GM23248 (cell line): ENCODE measurements around the gene PCLO. TPM values are rescaled to one million over a fixed set of nuclear protein-coding genes. Genes with fewer than 3 reads are reported as not detected.
"Not testable (repeated sequence)": the region's sequence is repeated elsewhere in the genome, so short reads cannot be mapped to it uniquely, and the experiment has no call there.

Source experiments
- DNase-seq: peaks from one replicate; pipeline ENCODE4 v3.0.0-alpha.2; 2015
- H2AFZ ChIP-seq: fragments of 200-600 bp; sonication (generic); 2 replicates; pipeline ENCODE4 v1.6.1; 2016; ENCODE audit warnings: antibody characterized with exemption
- H3F3A ChIP-seq: fragments of 200-600 bp; sonication (generic); 2 replicates; pipeline ENCODE4 v1.6.1; 2016; ENCODE audit warnings: mild to moderate bottlenecking, antibody characterized with exemption, mixed run types; ENCODE audit not compliant: insufficient read depth
- H3K27ac ChIP-seq: fragments of 200-600 bp; sonication (generic); 2 replicates; pipeline ENCODE4 v1.5.1; 2016; ENCODE audit warnings: mild to moderate bottlenecking
- H3K27me3 ChIP-seq: fragments of 200-600 bp; sonication (generic); replicated peaks from 2 replicates; pipeline ENCODE4 v1.6.1; 2016; ENCODE audit warnings: mild to moderate bottlenecking; ENCODE audit not compliant: insufficient read depth
- H3K36me3 ChIP-seq: fragments of 200-600 bp; sonication (generic); 2 replicates; pipeline ENCODE4 v1.6.1; 2016; ENCODE audit warnings: low read depth, mild to moderate bottlenecking
- H3K4me1 ChIP-seq: fragments of 200-600 bp; sonication (generic); 2 replicates; pipeline ENCODE4 v1.6.1; 2016; ENCODE audit warnings: mild to moderate bottlenecking; ENCODE audit not compliant: insufficient read depth
- H3K4me2 ChIP-seq: fragments of 200-600 bp; sonication (generic); one replicate; pipeline ENCODE4 v1.6.1; 2016; ENCODE audit warnings: mild to moderate bottlenecking; ENCODE audit not compliant: unreplicated experiment
- H3K4me3 ChIP-seq: fragments of 200-600 bp; sonication (generic); 2 replicates; pipeline ENCODE4 v1.5.1; 2016; ENCODE audit warnings: mild to moderate bottlenecking
- H3K79me2 ChIP-seq: fragments of 200-600 bp; sonication (generic); 2 replicates; pipeline ENCODE4 v1.6.1; 2016; ENCODE audit warnings: mild to moderate bottlenecking; ENCODE audit not compliant: insufficient read depth
- H3K9ac ChIP-seq: fragments of 200-600 bp; sonication (generic); 2 replicates; pipeline ENCODE4 v1.6.1; 2016; ENCODE audit warnings: mild to moderate bottlenecking
- H3K9me2 ChIP-seq: fragments of 200-600 bp; sonication (generic); 2 replicates; pipeline ENCODE4 v1.6.1; 2016; ENCODE audit warnings: mixed run types, mild to moderate bottlenecking, moderate library complexity; ENCODE audit not compliant: insufficient read depth
- H3K9me3 ChIP-seq: fragments of 200-600 bp; sonication (generic); one replicate; pipeline ENCODE4 v1.6.1; 2017; ENCODE audit warnings: low read depth
- H4K20me1 ChIP-seq: fragments of 200-600 bp; sonication (generic); 2 replicates; pipeline ENCODE4 v1.6.0; 2016; ENCODE audit not compliant: insufficient read depth
- EZH2 ChIP-seq: fragments of 200-600 bp; sonication (generic); IDR thresholded peaks from 2 replicates; pipeline ENCODE4 v1.6.1; 2018; ENCODE audit warnings: antibody characterized with exemption, mild to moderate bottlenecking; ENCODE audit not compliant: insufficient read depth, poor library complexity, severe bottlenecking
- EZH2phosphoT487 ChIP-seq: fragments of 200-600 bp; sonication (generic); IDR thresholded peaks from 2 replicates; pipeline ENCODE4 v1.6.1; 2018; ENCODE audit warnings: antibody characterized with exemption, moderate library complexity, mild to moderate bottlenecking, low read depth; ENCODE audit not compliant: insufficient read depth
- whole genome bisulfite sequencing, 2 experiments: methylation state at CpG; one replicate each; pipeline ENCODE4 v1.1.6; 2015 to 2017; ENCODE audit warnings: low lambda C conversion rate in 2 of 2, low coverage in 1 of 2; ENCODE audit errors: missing lambda C conversion rate in 2 of 2; 5-methylcytosine and 5-hydroxymethylcytosine counted together
- in situ Hi-C: fragments of 300-500 bp; cut with MboI; formaldehyde crosslinking; loops from 2 replicates; pipeline ENCODE4 v1.15.0; 2020
- polyA plus RNA-seq: library from polyadenylated mRNA; unstranded; fragments of >200 nt; fragmentation: Nextera tagmentation; extraction: Ambion mirVana; gene quantifications from 2 replicates; pipeline ENCODE4 v1.2.1, GENCODE V29; 2016
- total RNA-seq: library from RNA; depleted of rRNA; stranded (reverse); fragments of >200 nt; shearing (Covaris generic); gene quantifications from 2 replicates; pipeline ENCODE4 v1.2.3, GENCODE V29; 2014

The PCLO gene
- total and polyA plus RNA-seq, 2 experiments from 2014 or later = 0.04 TPM; not detected in 1

DNA sequence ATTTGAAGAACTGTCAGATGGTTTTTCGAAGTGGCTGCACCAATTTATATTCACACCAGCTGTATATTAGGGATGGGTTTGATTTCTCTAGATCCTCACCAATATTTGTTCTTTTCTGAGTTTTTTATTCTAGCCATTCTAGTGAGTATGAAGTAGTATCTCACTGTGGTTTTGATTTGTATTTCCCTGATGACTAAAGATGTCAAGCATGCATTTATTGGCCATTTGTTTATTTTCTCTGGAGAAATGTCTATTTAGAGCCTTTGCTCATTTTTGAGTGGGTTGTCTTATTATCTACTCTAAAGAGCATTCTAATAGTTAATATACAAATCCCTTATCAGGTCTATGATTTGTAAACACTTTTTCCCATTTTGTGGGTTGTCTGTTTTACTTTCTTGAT, 123.9 kb downstream of the PCLO start:
- no peaks in the 10 kb centered on the region for H3K4me1 ChIP-seq
- 0 out of 2 replicates have a peak, but pooled peaks cover 6% of the 10 kb centered on the region for H3K27me3 ChIP-seq
- WGBS, 2 experiments = 14 to 18% methylated on average over 1 of the region's 1 CpG
- H3K9ac ChIP-seq = no peak overlapping the region
- no peaks in the 10 kb centered on the region for H4K20me1 ChIP-seq
- no peak overlapping the region for H3K27ac ChIP-seq
- H3F3A ChIP-seq = no peaks in the 10 kb centered on the region
- no peak overlapping the region for H3K4me2 ChIP-seq
- no peaks in the 10 kb centered on the region for H3K79me2 ChIP-seq
- H2AFZ ChIP-seq = no peak overlapping the region
- no peak for TF ChIP-seq EZH2phosphoT487
- TF ChIP-seq EZH2 = no peak
- H3K9me3 ChIP-seq = no peaks in the 10 kb centered on the region
- no peak for DNase-seq
- no peak overlapping the region for H3K4me3 ChIP-seq
- H3K36me3 ChIP-seq = no peaks in the 10 kb centered on the region
- H3K9me2 ChIP-seq = peaks cover 4% of the 10 kb centered on the region; the same call in 1 of the 2 replicates
- in situ Hi-C loops = no loop called here

DNA sequence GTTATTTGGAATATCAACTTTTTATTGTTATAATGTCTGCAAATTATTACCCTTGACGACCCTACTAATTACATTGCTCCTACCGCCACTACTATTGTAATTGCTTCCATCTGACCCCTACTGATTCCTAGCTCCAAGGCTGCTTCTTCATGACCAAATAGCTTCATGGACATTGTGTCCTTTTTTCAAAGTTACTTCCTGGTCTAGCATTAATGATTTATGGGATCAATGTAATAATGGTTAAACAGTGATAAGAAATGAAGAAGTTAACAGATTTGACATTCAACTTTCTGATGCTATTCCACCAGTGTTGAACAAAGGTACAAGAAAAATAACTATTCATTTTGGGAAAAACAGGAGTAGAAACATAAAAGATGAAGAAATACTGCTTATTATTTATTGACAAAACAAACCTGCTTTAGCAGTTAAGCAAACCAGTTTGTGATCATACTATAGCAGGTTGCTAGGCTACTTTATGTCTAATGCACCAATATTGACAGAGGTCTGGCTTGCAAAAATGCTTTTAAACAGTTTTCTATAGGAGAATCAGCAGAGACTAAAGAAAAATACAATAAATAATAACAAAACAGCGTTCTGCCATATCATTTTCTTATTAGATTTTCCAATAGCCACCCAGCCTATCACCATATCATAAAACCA, 125.8 kb downstream of the PCLO start:
- 12 to 23% methylated on average over 3 of the region's 3 CpGs for WGBS, 2 experiments
- no peaks in the 10 kb centered on the region for H3K36me3 ChIP-seq

DNA sequence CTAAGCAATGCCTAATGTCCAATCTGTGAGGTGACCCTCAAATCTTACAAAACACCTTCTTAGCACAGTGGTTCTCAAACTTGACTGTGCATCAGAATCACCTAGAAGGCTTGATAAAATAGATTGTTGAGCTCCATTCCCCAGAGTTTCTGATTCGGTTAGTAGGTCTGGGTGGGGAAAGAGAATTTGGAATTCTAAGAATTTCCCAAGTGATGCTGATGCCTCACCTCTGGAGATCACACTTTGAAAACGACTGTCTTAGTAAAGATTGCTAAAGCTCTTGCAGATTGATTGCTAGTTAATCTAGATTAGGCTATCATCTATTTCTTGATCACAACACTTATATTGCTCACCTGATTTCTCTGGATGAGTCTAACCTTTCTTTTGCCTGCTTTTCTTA, 126.6 kb downstream of the PCLO start:
- Histone ChIP-seq H3K9me3 (no peaks in the 10 kb centered on the region), H4K20me1 (no peaks in the 10 kb centered on the region), H3K79me2 (no peaks in the 10 kb centered on the region), H3K27me3 (0 out of 2 replicates have a peak, but pooled peaks cover 6% of the 10 kb centered on the region), H3K36me3 (no peaks in the 10 kb centered on the region), H2AFZ (no peak overlapping the region), H3K4me3 (no peak overlapping the region), H3K4me2 (no peak overlapping the region), H3K9ac (no peak overlapping the region), H3K4me1 (no peaks in the 10 kb centered on the region), H3K27ac (no peak overlapping the region), H3F3A (no peaks in the 10 kb centered on the region), H3K9me2 (peaks cover 4% of the 10 kb centered on the region; the same call in 1 of the 2 replicates)
- no peak for DNase-seq
- no peak for TF ChIP-seq EZH2phosphoT487
- TF ChIP-seq EZH2 = no peak
- in situ Hi-C loops = no loop called here
- 9 to 15% methylated on average over 2 of the region's 2 CpGs for WGBS, 2 experiments

More for the DNA sequence above, 125.8 kb downstream of the PCLO start:
- H3K9me2 ChIP-seq = peaks cover 4% of the 10 kb centered on the region; the same call in 1 of the 2 replicates
- H3K9me3 ChIP-seq = no peaks in the 10 kb centered on the region
- no peaks in the 10 kb centered on the region for H3K79me2 ChIP-seq
- no peak overlapping the region for H3K27ac ChIP-seq
- DNase-seq = no peak
- H2AFZ ChIP-seq = no peak overlapping the region
- H4K20me1 ChIP-seq = no peaks in the 10 kb centered on the region
- no peaks in the 10 kb centered on the region for H3K4me1 ChIP-seq
- no peak overlapping the region for H3K4me2 ChIP-seq
- no peaks in the 10 kb centered on the region for H3F3A ChIP-seq
- in situ Hi-C loops = no loop called here
- 0 out of 2 replicates have a peak, but pooled peaks cover 6% of the 10 kb centered on the region for H3K27me3 ChIP-seq
- H3K9ac ChIP-seq = no peak overlapping the region
- H3K4me3 ChIP-seq = no peak overlapping the region
- TF ChIP-seq EZH2 = no peak
- TF ChIP-seq EZH2phosphoT487 = no peak

DNA sequence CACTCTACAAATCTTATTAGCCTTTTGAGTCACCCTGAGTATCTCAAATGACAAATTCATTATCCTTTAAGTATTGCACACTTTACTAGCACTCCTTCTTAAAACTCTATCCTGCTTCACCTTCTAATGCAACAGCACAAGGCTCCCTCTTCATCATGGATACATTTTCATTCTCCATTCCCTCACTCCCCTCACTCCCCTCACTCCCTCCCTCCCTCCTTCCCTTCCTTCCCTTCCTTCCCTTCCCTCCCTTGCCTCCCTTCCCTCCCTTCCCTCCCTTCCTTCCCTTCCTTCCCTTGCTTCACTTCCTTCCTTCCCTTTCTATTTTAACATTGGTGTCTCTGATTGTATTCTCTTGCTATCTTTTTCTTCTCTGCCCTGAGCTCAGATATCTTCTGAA, 130.5 kb downstream of the PCLO start:
- Histone ChIP-seq H3K9ac (no peak overlapping the region), H3K9me2 (peaks cover 4% of the 10 kb centered on the region; the same call in 1 of the 2 replicates), H3K27me3 (0 out of 2 replicates have a peak, but pooled peaks cover 6% of the 10 kb centered on the region), H3K79me2 (no peaks in the 10 kb centered on the region), H3K4me3 (no peak overlapping the region), H3K4me1 (no peaks in the 10 kb centered on the region), H4K20me1 (no peaks in the 10 kb centered on the region), H3F3A (no peaks in the 10 kb centered on the region), H3K36me3 (no peaks in the 10 kb centered on the region), H3K27ac (no peak overlapping the region), H2AFZ (no peak overlapping the region), H3K9me3 (no peaks in the 10 kb centered on the region), H3K4me2 (no peak overlapping the region)
- TF ChIP-seq EZH2phosphoT487 = no peak
- no peak for TF ChIP-seq EZH2
- in situ Hi-C loops = no loop called here
- DNase-seq = no peak

DNA sequence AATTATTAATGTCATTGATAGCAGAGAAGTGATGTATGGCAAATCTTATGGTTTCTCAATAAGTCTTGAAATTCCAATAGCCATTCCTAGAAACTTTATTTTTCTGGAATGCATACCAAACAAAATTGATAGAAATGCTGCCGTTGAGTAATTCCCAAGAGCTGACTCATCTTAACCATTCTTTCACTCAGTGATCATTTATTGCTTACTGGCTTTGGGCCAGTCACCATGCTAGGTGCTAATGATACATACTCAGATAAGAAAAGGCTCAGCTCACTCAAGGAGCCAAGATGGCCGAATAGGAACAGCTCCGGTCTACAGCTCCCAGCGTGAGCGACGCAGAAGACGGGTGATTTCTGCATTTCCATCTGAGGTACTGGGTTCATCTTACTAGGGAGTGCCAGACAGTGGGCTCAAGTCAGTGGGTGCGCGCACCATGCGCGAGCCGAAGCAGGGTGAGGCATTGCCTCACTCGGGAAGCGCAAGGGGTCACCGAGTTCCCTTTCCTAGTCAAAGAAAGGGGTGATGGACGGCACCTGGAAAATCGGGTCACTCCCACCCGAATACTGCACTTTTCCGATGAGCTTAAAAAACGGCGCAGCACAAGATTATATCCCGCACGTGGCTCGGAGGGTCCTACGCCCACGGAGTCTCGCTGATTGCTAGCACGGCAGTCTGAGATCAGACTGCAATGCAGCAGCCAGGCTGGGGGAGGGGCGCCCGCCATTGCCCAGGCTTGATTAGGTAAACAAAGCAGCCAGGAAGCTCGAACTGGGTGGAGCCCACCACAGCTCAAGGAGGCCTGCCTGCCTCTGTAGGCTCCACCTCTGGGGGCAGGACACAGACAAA, 138.6 kb downstream of the PCLO start:
- not testable (repeated sequence) for DNase-seq, H3K27ac ChIP-seq
- 68 to 70% methylated on average over 31 of the region's 31 CpGs for WGBS, 2 experiments

More for the DNA sequence above, 138.6 kb downstream of the PCLO start:
- in situ Hi-C loops, H3K27me3 ChIP-seq, H3K9me2 ChIP-seq, H3K36me3 ChIP-seq, H3K4me2 ChIP-seq, H3F3A ChIP-seq, H3K79me2 ChIP-seq, H4K20me1 ChIP-seq, H3K9ac ChIP-seq, H3K9me3 ChIP-seq, H3K4me3 ChIP-seq, H3K4me1 ChIP-seq, H2AFZ ChIP-seq: not testable (repeated sequence)
